Upper lobe of right lung (tissue), 1 donor: ENCODE data around the gene NEU1. TPM values are rescaled to one million over a fixed set of nuclear protein-coding genes. Genes with fewer than 3 reads are reported as not detected.

ENCODE experiments used
- ATAC-seq: fragments of 200-7000 bp; cut with Tn5 transposase; one replicate; pipeline ENCODE4 v1.9.1; 2020; ENCODE audit warnings: mild to moderate bottlenecking, moderate library complexity
- DNase-seq: peaks from one replicate; pipeline ENCODE4 v3.0.0-alpha.2; 2020
- H3K27ac ChIP-seq: fragments of 200-600 bp; one replicate; pipeline ENCODE4 v1.8.0; 2022
- H3K27me3 ChIP-seq: fragments of 200-600 bp; one replicate; pipeline ENCODE4 v1.8.0; 2022; ENCODE audit warnings: mild to moderate bottlenecking
- H3K36me3 ChIP-seq: fragments of 200-600 bp; one replicate; pipeline ENCODE4 v1.8.0; 2022
- H3K4me1 ChIP-seq: fragments of 200-600 bp; one replicate; pipeline ENCODE4 v1.8.0; 2022
- H3K4me3 ChIP-seq: fragments of 200-600 bp; one replicate; pipeline ENCODE4 v1.8.0; 2022; ENCODE audit warnings: mild to moderate bottlenecking
- H3K9me3 ChIP-seq: fragments of 200-600 bp; one replicate; pipeline ENCODE4 v1.8.0; 2022
- intact Hi-C: fragments of 100-400 bp; cut with DNase I; formaldehyde crosslinking; loops from one replicate; pipeline ENCODE4 v1.11.0; 2022
- total RNA-seq: library from RNA; stranded (reverse); fragmentation: NEBNext Ultra II Directional; extraction: Animal tissue kit (Norgen Biotek cat#: 25700); gene quantifications from one replicate; pipeline ENCODE4 v1.2.1, GENCODE V29; 2021
- TF ChIP-seq, protein P1 (sequence below): fragments of 200-600 bp; IDR thresholded peaks from one replicate; pipeline ENCODE4 v1.8.0; 2022; ENCODE audit warnings: antibody characterized with exemption
- donor health status: DM: no; HTN: yes; CAD: no; lungs with severe emphysema.

NEU1 gene
- total RNA-seq, 1 donor from 2014 or later: 81.0 TPM

DNA sequence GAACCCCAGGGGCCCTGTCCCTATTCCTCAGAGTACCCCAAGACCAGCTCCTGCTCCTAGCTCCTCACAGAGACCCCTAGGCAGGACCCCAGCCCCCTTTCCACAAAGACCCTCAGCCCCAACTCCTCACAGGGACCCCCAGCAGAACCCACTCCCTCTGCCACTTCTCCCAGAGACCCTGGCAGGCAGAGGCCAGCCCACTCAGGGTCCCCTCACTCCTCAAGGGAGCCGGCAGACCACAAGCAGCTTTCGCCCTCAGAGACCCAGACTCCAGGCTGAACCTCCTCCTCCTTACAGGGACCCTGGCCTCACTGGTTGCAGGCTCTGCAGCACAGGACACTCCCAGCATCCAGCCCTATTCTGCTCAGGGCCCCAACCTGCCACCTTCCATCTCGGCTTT lies 15.6 kb upstream of the NEU1 start:
- peaks cover 36% of the 10 kb centered on the region for H3K36me3 ChIP-seq
- no peaks in the 10 kb centered on the region for H3K4me1 ChIP-seq
- intact Hi-C loops: no loop called here
- H3K27me3 ChIP-seq: no peaks in the 10 kb centered on the region
- ATAC-seq (peak; percentile 1), DNase-seq (peak; percentile 58)
- no peaks in the 10 kb centered on the region for H3K9me3 ChIP-seq
- H3K4me3 ChIP-seq: peak overlapping the region; percentile 39
- TF ChIP-seq, protein P1, sequence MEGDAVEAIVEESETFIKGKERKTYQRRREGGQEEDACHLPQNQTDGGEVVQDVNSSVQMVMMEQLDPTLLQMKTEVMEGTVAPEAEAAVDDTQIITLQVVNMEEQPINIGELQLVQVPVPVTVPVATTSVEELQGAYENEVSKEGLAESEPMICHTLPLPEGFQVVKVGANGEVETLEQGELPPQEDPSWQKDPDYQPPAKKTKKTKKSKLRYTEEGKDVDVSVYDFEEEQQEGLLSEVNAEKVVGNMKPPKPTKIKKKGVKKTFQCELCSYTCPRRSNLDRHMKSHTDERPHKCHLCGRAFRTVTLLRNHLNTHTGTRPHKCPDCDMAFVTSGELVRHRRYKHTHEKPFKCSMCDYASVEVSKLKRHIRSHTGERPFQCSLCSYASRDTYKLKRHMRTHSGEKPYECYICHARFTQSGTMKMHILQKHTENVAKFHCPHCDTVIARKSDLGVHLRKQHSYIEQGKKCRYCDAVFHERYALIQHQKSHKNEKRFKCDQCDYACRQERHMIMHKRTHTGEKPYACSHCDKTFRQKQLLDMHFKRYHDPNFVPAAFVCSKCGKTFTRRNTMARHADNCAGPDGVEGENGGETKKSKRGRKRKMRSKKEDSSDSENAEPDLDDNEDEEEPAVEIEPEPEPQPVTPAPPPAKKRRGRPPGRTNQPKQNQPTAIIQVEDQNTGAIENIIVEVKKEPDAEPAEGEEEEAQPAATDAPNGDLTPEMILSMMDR: no peak
- H3K27ac ChIP-seq: peak overlapping the region; percentile 26

DNA sequence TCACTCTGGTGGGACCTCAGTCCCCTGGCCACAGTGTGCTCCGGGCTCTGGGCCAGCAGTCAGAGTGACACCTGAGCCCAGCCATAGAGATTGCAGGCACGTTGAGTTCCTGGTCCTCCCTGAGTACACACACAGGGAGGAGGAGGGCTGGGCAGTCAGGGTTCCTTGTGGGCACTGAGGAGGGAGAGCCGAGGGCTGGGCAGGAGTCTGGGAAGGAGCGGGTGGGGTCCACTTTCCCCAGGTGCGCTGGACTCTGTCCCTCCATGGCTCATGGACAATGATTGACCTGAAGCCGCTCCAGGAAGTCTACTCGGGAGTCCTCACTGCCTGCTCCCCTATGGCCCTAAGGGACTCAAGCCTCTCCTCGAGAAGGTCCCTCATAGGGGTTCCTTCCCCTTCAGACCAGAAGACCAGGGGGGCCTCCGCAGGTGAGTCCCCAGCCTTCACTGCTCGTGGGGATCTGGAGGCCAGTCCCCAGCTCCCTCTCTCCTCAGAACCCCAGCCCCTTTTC lies 15.1 kb upstream of the NEU1 start:
- Histone ChIP-seq H3K36me3 (peaks cover 30% of the 10 kb centered on the region), H3K9me3 (no peaks in the 10 kb centered on the region), H3K27ac (peak overlapping the region; percentile 26), H3K27me3 (no peaks in the 10 kb centered on the region), H3K4me1 (no peaks in the 10 kb centered on the region), H3K4me3 (peak overlapping the region; percentile 39)
- intact Hi-C loops: no loop called here
- peak; percentile 80 for DNase-seq
- peak; percentile 84 for ATAC-seq
- TF ChIP-seq, protein P1: no peak

DNA sequence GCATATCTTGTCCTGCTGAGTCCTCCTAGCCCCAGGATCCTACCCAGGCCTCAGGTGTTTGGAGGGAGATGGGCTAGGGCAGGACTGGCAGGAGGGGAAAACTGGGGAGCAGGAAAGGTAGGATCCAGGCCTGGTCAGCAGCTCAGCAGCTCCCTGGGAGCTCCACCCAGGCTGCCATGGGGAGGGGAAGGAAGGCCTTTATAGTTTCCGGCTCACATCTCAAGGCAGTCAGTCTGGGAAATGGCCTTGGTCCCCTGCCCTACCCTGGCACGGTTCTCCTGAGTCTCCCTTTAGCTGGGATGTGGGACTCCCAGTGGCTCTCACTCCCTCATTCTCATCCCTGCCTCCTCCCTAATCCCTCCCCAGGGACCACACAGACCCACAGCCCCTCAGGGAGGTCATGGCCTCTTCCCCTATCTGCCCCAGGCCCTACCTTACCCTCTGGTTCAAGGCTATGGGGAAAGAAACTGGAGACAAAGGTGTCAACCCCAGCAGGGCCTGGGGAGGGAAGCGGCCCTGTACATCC lies 14.6 kb upstream of the NEU1 start:
- intact Hi-C loops: no loop called here
- Histone ChIP-seq H3K27ac (no peak overlapping the region), H3K36me3 (peaks cover 25% of the 10 kb centered on the region)

DNA sequence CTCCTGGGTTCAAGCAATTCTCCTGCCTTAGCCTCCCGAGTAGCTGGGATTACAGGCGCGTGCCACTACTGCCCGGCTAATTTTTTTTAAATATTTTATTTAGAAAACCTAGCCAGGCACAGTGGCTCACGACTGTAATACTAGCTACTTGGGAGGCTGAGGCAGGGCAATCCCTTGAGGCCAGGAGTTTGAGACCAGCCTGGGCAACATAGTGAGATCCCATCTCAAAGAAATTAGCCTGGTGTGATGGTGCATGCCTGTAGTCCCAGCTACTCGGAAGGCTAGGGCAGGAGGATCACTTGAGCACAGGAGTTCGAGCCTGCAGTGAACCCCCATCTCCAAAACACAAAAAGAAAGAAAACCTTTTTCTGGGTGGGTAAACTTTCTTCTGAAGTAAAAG lies 13.7 kb upstream of the NEU1 start:
- ATAC-seq (no peak), DNase-seq (no peak)
- H3K27me3 ChIP-seq: no peaks in the 10 kb centered on the region
- H3K4me1 ChIP-seq: no peaks in the 10 kb centered on the region
- H3K9me3 ChIP-seq: no peaks in the 10 kb centered on the region
- no peak overlapping the region for H3K27ac ChIP-seq
- intact Hi-C loops: no loop called here
- H3K36me3 ChIP-seq: peaks cover 19% of the 10 kb centered on the region
- H3K4me3 ChIP-seq: no peak overlapping the region
- TF ChIP-seq, protein P1: no peak

More for the DNA sequence above, 14.6 kb upstream of the NEU1 start:
- H3K4me1 ChIP-seq: no peaks in the 10 kb centered on the region
- no peaks in the 10 kb centered on the region for H3K9me3 ChIP-seq
- H3K4me3 ChIP-seq: no peak overlapping the region
- TF ChIP-seq, protein P1: no peak
- H3K27me3 ChIP-seq: no peaks in the 10 kb centered on the region
- ATAC-seq (no peak), DNase-seq (no peak)

DNA sequence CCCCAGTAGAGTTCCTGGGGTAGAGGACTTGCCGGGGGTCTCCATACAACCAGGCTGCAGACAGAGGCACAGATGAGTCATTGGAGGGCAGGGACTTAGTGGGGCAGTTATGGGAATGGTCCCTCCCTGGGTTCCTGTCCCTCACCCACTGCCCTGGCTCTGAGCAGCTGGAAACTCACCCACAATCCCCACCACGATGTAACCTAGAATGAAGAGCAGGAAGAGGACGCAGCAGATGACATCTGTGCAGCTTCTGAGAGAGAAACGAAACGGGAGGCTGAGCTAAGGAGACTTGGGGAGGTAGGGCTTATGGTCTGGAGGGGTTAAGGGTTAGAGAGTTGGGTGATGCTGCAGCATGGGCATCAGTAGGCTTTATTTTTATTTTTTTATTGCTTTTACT lies 13.3 kb upstream of the NEU1 start:
- ATAC-seq: no peak
- Histone ChIP-seq H3K27me3 (no peaks in the 10 kb centered on the region), H3K36me3 (peaks cover 14% of the 10 kb centered on the region), H3K27ac (no peak overlapping the region), H3K4me3 (no peak overlapping the region), H3K4me1 (no peaks in the 10 kb centered on the region), H3K9me3 (no peaks in the 10 kb centered on the region)
- DNase-seq: no peak
- intact Hi-C loops: no loop called here
- TF ChIP-seq, protein P1: no peak
